HepG2 (cell line): ENCODE measurements around the gene CACNA1F. TPM values are rescaled to one million over a fixed set of nuclear protein-coding genes. Genes with fewer than 3 reads are reported as not detected.

Source experiments
- ATAC-seq: fragments of 200-7000 bp; cut with Tn5 transposase; 3 replicates; pipeline ENCODE4 v1.9.1; 2020; ENCODE audit warnings: mild to moderate bottlenecking, moderate library complexity
- BruUV-seq: library from RNA; stranded (reverse); fragments of 400-500 nt; replicated peaks from 2 replicates; lab custom pipeline; 2021; lab: Mats Ljungman, UMichigan
- CTCF ChIA-PET: fragments of 300-600 bp; formaldehyde crosslinking; extraction: SDS; loops from one replicate; lab custom pipeline; 2021; ENCODE audit warnings: low total read pairs, inconsistent platforms, low intra/inter-chr PET ratio; lab: Yijun Ruan, JAX
- POLR2A ChIA-PET: fragments of 350-600 bp; sonication (Branson Sonifier 250); formaldehyde crosslinking; loops from one replicate; lab custom pipeline; 2020; ENCODE audit warnings: antibody characterized with exemption, inconsistent platforms; lab: Yijun Ruan, JAX
- DNase-seq: peaks from one replicate; pipeline ENCODE4 v3.0.0-alpha.2; 2015; ENCODE audit warnings: low spot score
- FAIRE-seq: peaks from 3 replicates; lab custom pipeline; 2011; peaks lifted over from hg19 to GRCh38; lab: Jason Lieb, UNC
- H2AFZ ChIP-seq: one replicate; pipeline ENCODE4 v1.6.1; 2011; ENCODE audit warnings: low read length, inconsistent platforms
- H3K27ac ChIP-seq: fragments of 300-600 bp; 3 replicates; pipeline ENCODE4 v1.8.0; 2011; ENCODE audit warnings: mixed run types, mild to moderate bottlenecking, mixed read lengths, low read length, inconsistent platforms; ENCODE audit not compliant: insufficient read depth; ENCODE audit errors: extremely low read length
- H3K27me3 ChIP-seq, 2 experiments: fragments of 200-600 bp in 1 of 2; 2 replicates in 1 of 2; 3 replicates in 1 of 2; pipeline versions ENCODE4 v1.6.0 to v1.8.0; 2011; ENCODE audit warnings: low read length in 2 of 2, mild to moderate bottlenecking in 2 of 2, moderate library complexity in 2 of 2, inconsistent platforms in 1 of 2; ENCODE audit not compliant: insufficient read depth in 2 of 2, control insufficient read depth in 1 of 2
- H3K36me3 ChIP-seq, 2 experiments: fragments of 200-600 bp in 1 of 2; replicated peaks in 1 of 2; 2 replicates in 1 of 2; 3 replicates in 1 of 2; pipeline versions ENCODE4 v1.5.1 to v1.8.0; 2011; ENCODE audit warnings: low read length in 2 of 2, inconsistent platforms in 1 of 2; ENCODE audit not compliant: insufficient read depth in 2 of 2, control insufficient read depth in 1 of 2
- H3K4me1 ChIP-seq: 2 replicates; pipeline ENCODE4 v1.5.1; 2012; ENCODE audit warnings: low read length, inconsistent platforms; ENCODE audit not compliant: insufficient read depth
- H3K4me2 ChIP-seq: 2 replicates; pipeline ENCODE4 v1.6.0; 2011; ENCODE audit warnings: low read depth, low read length, inconsistent platforms
- H3K4me3 ChIP-seq, 3 experiments: fragments of 200-600 bp in 1 of 3; sonication (generic), shearing (Covaris generic) in 1 of 3; replicated peaks in 1 of 3; 2 replicates each; pipeline ENCODE4 v1.5.1; 2011 to 2016; ENCODE audit warnings: low read length in 3 of 3, inconsistent platforms in 2 of 3, low read depth in 2 of 3, mild to moderate bottlenecking in 2 of 3, control low read depth in 1 of 3, mixed read lengths in 1 of 3; ENCODE audit not compliant: insufficient read depth in 1 of 3
- H3K79me2 ChIP-seq: one replicate; pipeline ENCODE4 v1.6.1; 2011; ENCODE audit warnings: low read length, inconsistent platforms; ENCODE audit not compliant: insufficient read depth
- H3K9ac ChIP-seq: 2 replicates; pipeline ENCODE4 v1.6.0; 2011; ENCODE audit warnings: mild to moderate bottlenecking, low read depth, low read length, inconsistent platforms; ENCODE audit not compliant: insufficient read depth
- H3K9me3 ChIP-seq: 2 replicates; pipeline ENCODE4 v1.5.1; 2012; ENCODE audit warnings: mild to moderate bottlenecking, low read length
- H4K20me1 ChIP-seq: 2 replicates; pipeline ENCODE4 v1.6.0; 2011; ENCODE audit warnings: inconsistent platforms, mild to moderate bottlenecking, low read length, moderate library complexity; ENCODE audit not compliant: insufficient read depth
- HCFC1 ChIP-seq: fragments of 150-350 bp; IDR thresholded peaks from 2 replicates; pipeline ENCODE4 v1.6.1; 2014; ENCODE audit warnings: low read depth, low read length
- MED1 ChIP-seq: sonication (generic); formaldehyde crosslinking; IDR thresholded peaks from 2 replicates; pipeline ENCODE4 v1.4.0; 2020; ENCODE audit warnings: missing genetic modification reagents
- SMAD9 ChIP-seq: sonication (generic); formaldehyde crosslinking; IDR thresholded peaks from 2 replicates; pipeline ENCODE4 v1.5.1; 2020; ENCODE audit warnings: mild to moderate bottlenecking, missing genetic modification reagents
- ZNF12 ChIP-seq: sonication (generic); formaldehyde crosslinking; IDR thresholded peaks from 2 replicates; pipeline ENCODE4 v1.5.0; 2020; ENCODE audit warnings: missing genetic modification reagents
- whole genome bisulfite sequencing: methylation state at CpG from one replicate; pipeline ENCODE4 v1.1.6; 2017; ENCODE audit warnings: low lambda C conversion rate; 5-methylcytosine and 5-hydroxymethylcytosine counted together
- in situ Hi-C: cut with HindIII; loops from 2 replicates; pipeline ENCODE4 v1.10.0; 2017; ENCODE audit warnings: low pct_unique_long_range_greater_than_20kb; ENCODE audit not compliant: extremely low pct_ligation_motif_present
- intact Hi-C: fragments of 100-400 bp; cut with micrococcal nuclease; formaldehyde crosslinking; loops from one replicate; pipeline ENCODE4 v1.10.0; 2022; ENCODE audit not compliant: unreplicated experiment
- polyA plus RNA-seq, 8 experiments: library from polyadenylated mRNA; depleted of rRNA in 3 of 8; stranded (reverse) in 7 of 8; unstranded in 1 of 8; fragments of >200 nt; fragmentation: Illumina TruSeq in 4 of 8; extraction: Trizol in 4 of 8; gene quantifications; 2 replicates each; pipeline versions ENCODE4 v1.2.1 to v1.2.3, GENCODE V29; 2011 to 2016; ENCODE audit warnings: low read depth in 4 of 8, missing spikeins in 1 of 8, mixed read lengths in 1 of 8; ENCODE audit not compliant: insufficient read depth in 1 of 8
- total RNA-seq, 5 experiments: library from RNA; depleted of rRNA; stranded (reverse); fragments of >200 nt; fragmentation: Illumina TruSeq; extraction: Trizol; gene quantifications; 2 replicates each; pipeline ENCODE4 v1.2.3, GENCODE V29; 2016; ENCODE audit warnings: low read depth in 1 of 5
- TF ChIP-seq, protein P1 (sequence below), 2 experiments: sonication (generic) in 1 of 2; formaldehyde crosslinking in 1 of 2; IDR thresholded peaks; 2 replicates each; pipeline versions ENCODE4 v1.6.1 to v1.9.0; 2014 to 2022; ENCODE audit warnings: antibody characterized with exemption in 1 of 2, borderline replicate concordance in 1 of 2, inconsistent platforms in 1 of 2, low read depth in 1 of 2, missing genetic modification reagents in 1 of 2

The CACNA1F gene
- total and polyA plus RNA-seq, 2 of the 13 experiments (the other 11 are each of a cell fraction or from before 2014, with no cell fraction given) = 0.03 TPM; not detected in 1

DNA sequence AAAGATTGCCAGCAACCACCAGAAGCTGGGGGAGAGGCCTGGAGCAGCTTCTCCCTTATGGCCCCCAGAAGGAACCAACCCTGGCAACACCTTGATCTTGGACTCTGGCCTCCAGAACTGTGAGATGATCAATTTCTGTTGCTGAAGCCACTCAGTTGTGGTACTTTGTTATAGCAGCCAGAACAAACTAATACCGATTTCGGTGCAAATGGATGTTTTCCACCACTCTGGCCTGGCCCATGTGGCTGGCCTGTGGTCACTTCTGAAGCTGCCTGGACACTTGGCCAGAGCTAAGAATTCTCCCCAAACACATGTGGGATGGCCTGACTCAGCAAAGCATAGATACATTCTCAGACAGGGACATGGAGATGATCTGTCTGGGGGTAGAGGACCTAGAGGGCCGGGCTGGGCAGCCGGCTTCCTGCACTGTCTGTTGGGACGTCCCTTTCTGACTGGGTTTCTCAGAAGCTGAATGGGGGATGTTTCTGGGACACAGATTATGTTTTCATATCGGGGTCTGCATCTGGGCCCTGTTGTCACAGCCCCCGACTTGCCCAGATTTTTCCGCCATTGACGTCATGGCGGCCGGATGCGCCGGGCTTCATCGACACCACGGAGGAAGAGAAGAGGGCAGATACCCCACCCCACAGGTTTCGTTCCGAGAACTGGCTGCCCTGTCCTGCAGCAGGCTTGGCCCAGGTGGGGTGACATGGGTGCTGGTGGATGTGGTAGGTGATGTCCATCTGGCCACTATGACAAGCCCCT, 27.3 kb upstream of the CACNA1F start:
- Histone ChIP-seq H3K9me3 (no peaks in the 10 kb centered on the region), H3K4me3 (no peak overlapping the region), H3K9ac (no peak overlapping the region), H2AFZ (no peak overlapping the region), H3K27me3 (no peaks in the 10 kb centered on the region), H3K79me2 (no peaks in the 10 kb centered on the region), H4K20me1 (no peaks in the 10 kb centered on the region), H3K4me1 (peaks cover 11% of the 10 kb centered on the region), H3K4me2 (no peak overlapping the region), H3K27ac (no peak overlapping the region), H3K36me3 (no peaks in the 10 kb centered on the region)
- FAIRE-seq = no peak
- no CpG with 5 or more reads among the region's 17 CpGs for WGBS
- BruUV-seq = no TSS peak
- in situ Hi-C loops (no loop called here), intact Hi-C loops (no loop called here)
- TF ChIP-seq MED1 (CRISPR knock-in tag) = no peak
- TF ChIP-seq HCFC1 = no peak
- peak; percentile 67; the same call in 1 of the 2 replicates for TF ChIP-seq ZNF12 (CRISPR knock-in tag)
- no peak for TF ChIP-seq SMAD9
- TF ChIP-seq, protein P1, sequence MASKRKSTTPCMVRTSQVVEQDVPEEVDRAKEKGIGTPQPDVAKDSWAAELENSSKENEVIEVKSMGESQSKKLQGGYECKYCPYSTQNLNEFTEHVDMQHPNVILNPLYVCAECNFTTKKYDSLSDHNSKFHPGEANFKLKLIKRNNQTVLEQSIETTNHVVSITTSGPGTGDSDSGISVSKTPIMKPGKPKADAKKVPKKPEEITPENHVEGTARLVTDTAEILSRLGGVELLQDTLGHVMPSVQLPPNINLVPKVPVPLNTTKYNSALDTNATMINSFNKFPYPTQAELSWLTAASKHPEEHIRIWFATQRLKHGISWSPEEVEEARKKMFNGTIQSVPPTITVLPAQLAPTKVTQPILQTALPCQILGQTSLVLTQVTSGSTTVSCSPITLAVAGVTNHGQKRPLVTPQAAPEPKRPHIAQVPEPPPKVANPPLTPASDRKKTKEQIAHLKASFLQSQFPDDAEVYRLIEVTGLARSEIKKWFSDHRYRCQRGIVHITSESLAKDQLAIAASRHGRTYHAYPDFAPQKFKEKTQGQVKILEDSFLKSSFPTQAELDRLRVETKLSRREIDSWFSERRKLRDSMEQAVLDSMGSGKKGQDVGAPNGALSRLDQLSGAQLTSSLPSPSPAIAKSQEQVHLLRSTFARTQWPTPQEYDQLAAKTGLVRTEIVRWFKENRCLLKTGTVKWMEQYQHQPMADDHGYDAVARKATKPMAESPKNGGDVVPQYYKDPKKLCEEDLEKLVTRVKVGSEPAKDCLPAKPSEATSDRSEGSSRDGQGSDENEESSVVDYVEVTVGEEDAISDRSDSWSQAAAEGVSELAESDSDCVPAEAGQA (IDR thresholded peaks at IDR 0.05; ENCODE audit: low read depth) = no peak
- TF ChIP-seq, protein P1 (CRISPR knock-in tag; IDR thresholded peaks at IDR 0.05; ENCODE audit: borderline replicate concordance) = no peak
- ATAC-seq = no peak
- no peak for DNase-seq
- POLR2A ChIA-PET = no interaction called here
- CTCF ChIA-PET = no interaction called here
